Measurements from ENCODE around the gene TP53BP2.
A peak's percentile ranks its signal among the peaks of the same experiment; 100 is the strongest.

TP53BP2 gene

GRCh38 chr1:223784541-223784940 is 61.2 kb downstream of the TP53BP2 start:
- DNase-seq (ENCODE audit: low read depth): no peak
- TF ChIP-seq CTCF (IDR thresholded peaks at IDR 0.05; ENCODE audit: low read depth, low read length, missing control alignments): no peak
- in situ Hi-C loops (cut with HindIII; ENCODE audit: low sequenced_read_pairs): no loop called here
- no peak overlapping the region for H3K4me3 ChIP-seq (ENCODE audit: low read depth, low read length)

GRCh38 chr1:223783676-223784075 is 62.1 kb downstream of the TP53BP2 start:
- no peak for DNase-seq (ENCODE audit: low read depth)
- no peak overlapping the region for H3K4me3 ChIP-seq (ENCODE audit: low read depth, low read length)
- TF ChIP-seq CTCF (IDR thresholded peaks at IDR 0.05; ENCODE audit: low read depth, low read length, missing control alignments): no peak
- in situ Hi-C loops (cut with HindIII; ENCODE audit: low sequenced_read_pairs): no loop called here

GRCh38 chr1:223780949-223781348 is 64.8 kb downstream of the TP53BP2 start:
- no peak for TF ChIP-seq CTCF (IDR thresholded peaks at IDR 0.05; ENCODE audit: low read depth, low read length, missing control alignments)
- in situ Hi-C loops (cut with HindIII; ENCODE audit: low sequenced_read_pairs): no loop called here
- DNase-seq (ENCODE audit: low read depth): no peak
- H3K4me3 ChIP-seq (ENCODE audit: low read depth, low read length): no peak overlapping the region

- no peak overlapping the region for H3K4me3 ChIP-seq (ENCODE audit: low read depth, low read length)
- DNase-seq (ENCODE audit: low read depth): no peak
- in situ Hi-C loops (cut with HindIII; ENCODE audit: low sequenced_read_pairs): no loop called here
- TF ChIP-seq CTCF (IDR thresholded peaks at IDR 0.05; ENCODE audit: low read depth, low read length, missing control alignments): no peak
Measured at GRCh38 chr1:223780318-223780717, 65.4 kb downstream of the TP53BP2 start.

- no peak for DNase-seq (ENCODE audit: low read depth)
- in situ Hi-C loops (cut with HindIII; ENCODE audit: low sequenced_read_pairs): no loop called here
- no peak overlapping the region for H3K4me3 ChIP-seq (ENCODE audit: low read depth, low read length)
- no peak for TF ChIP-seq CTCF (IDR thresholded peaks at IDR 0.05; ENCODE audit: low read depth, low read length, missing control alignments)
Measured at GRCh38 chr1:223776826-223777454, 68.8 kb downstream of the TP53BP2 start.

DNA sequence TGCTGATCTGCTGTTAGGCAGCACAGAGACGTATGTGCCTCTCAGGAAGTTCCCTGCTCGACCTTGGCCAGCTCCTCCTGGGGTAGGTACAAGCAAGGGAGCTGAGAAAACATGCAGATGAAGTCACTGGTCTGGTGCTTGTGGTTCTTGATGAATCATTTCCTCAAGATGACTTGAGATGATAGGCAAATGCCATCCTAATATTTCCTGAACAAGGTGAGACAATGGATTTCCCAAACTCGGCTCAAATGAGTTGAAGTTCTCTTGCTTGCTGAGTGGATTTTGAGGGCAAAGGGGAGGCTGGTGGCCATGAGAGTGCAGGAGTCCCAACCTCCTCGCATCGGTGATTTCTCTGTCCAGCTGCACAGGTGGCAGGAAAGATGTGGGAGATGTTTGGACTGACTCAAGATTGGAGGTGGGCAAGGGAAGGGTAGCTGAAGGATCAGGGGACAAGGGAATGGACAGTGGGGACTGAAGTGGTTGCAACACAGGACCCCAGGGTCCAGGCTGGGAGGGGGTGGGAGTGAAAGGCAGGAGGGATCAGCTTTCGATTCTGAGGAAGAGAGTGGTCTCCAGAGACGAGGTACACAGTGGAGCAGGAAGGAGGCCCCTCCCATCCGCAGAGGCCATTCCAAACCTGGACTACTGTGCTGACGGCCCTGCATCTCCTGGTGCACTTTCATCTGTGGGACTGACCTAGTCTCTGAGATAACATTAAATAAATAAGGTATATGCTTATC is 69.5 kb downstream of the TP53BP2 start:
- DNase-seq (ENCODE audit: low read depth): peak; percentile 45
- no peak overlapping the region for H3K4me3 ChIP-seq (ENCODE audit: low read depth, low read length)
- TF ChIP-seq CTCF (IDR thresholded peaks at IDR 0.05; ENCODE audit: low read depth, low read length, missing control alignments): no peak
- in situ Hi-C loops (cut with HindIII; ENCODE audit: low sequenced_read_pairs): no loop called here

Data from astrocyte of the cerebellum (primary cell).